GM10847 (cell line): ENCODE data around the gene TUBG2.

Experiments
- POLR2A ChIP-seq: IDR thresholded peaks from 2 replicates; pipeline ENCODE4 v1.6.1; 2011; ENCODE audit not compliant: insufficient read length; ENCODE audit errors: extremely low read depth

Gene TUBG2

DNA sequence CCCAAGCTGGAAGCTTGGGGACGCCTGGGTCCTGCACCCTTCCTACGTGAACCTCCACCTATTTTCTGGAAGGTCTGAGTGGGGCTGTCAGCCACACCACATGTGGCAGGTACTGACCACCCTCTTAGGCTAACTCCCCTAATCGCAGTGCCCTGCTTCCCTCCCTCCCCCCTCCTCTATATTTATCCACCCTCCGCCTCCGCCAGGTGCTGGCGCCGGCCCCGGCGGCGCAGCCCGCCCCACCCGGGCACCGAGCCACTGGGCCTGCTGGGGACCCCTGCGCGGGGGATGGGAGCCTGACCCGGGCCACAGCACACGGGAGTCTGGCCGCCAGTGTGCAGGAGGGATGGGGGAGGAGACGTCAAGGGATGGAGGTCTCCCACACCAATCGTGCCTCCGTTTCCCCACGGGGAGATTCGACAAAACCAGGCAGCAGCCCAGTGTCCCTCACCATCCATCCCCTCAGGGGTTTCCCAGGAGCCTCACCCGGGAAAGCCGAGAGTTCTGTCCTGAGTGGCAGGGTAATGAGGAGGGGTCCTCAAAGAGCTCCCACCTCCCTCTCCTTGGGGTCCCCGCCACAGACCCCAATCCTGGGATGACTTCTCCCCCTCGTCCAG is 16.4 kb downstream of the TUBG2 start:
- no peak for TF ChIP-seq POLR2A

DNA sequence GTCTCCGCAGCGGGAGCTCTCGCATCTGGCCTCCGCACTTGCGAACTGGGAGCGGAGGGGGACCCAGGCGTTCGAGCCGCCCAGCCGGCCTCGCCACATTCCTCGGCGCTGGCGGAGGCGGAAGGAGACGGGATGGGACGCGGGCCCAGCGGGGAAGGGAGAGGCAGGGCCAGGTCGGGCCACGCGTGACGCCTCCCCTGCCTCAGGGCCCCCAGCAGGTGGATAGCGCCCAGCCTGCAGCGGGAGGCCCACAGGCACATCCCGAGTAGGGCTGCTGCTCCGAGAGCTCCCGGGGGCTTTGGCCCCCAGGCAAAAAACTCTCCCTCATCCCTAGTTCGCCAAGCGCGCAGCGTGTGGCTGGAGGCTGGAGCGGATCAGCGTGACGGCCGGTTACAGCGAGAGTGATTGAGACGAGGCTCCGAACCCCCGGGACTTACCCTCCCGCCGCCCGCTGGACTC is 16.9 kb downstream of the TUBG2 start:
- no peak for TF ChIP-seq POLR2A

DNA sequence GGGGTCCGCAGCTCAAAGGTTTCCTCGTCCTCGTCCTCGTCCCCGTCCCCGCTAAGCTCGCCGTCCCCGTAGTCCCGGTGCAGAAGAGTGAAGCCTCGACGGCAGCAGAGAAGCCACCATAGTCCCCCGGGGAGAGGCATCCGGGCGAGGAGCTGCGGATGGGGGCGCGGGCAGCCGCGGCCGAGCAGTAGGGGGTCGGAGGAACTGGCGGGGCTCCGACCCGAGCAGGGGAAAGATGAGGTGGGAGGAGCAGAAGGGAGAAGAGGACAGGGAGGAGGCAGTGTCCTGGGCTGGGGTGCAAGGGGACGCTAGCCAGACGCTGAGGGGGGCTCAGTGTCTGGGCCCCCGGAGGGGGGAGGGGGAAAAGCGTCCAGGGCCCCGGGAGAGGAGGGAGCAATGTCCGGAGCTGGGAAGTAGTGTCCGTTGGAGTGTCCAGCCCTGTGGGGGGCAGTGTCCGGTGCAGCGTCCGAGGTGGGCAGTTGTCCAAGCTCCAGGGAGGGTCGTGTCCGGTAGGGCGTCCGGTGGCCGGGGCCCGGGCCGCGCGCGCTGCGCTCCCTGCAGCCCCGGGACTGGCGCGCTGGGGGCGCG is 17.4 kb downstream of the TUBG2 start, which contains the start of gene PLEKHH3:
Gene PLEKHH3, minus strand, starts transcription at position 571 of the 588 bp plus-strand sequence. Its CDS starts 431 bp downstream, at position 140.
- peak; percentile 64 for TF ChIP-seq POLR2A

DNA sequence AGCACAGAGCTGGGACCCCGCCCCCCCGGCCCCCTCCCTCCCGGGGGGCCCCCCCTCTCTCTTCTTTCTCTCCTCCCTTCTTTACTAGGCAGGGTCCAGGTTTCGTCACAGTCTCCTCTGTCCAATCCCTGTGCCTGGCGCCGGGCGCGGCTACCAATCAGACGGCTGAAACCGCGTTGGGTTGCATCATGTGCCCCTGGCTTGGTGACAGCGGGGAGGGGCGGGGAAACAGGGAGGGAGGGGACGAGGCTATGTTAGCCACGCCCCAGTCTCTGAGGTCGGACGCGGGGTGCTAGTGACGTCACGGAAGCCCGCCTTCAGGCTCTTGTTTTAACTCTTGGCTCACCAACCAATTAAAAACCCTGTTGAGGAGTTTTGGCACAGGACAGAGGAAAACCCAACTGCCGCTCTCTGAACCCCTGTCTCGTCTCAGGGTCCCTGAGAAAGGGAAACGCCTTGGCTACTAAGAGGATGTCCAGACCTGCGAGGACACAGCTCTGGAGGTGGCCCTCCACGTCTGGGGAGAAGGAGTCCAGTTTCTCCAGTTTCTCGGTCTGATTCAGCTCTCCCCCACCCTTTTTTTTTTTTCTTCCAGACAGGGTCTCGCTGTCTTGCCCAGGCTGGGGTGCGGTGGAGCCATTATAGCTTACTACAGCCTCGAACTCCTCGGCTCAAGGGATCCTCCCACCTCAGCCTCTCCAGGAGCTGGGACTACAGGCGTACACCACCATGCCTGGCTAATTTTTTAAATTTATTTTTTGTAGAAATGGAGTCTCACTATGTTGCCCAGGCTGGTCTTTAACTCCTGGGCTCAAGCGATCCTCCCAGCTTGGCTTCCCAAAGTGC is 18.2 kb downstream of the TUBG2 start:
- peak; percentile 7 for TF ChIP-seq POLR2A

DNA sequence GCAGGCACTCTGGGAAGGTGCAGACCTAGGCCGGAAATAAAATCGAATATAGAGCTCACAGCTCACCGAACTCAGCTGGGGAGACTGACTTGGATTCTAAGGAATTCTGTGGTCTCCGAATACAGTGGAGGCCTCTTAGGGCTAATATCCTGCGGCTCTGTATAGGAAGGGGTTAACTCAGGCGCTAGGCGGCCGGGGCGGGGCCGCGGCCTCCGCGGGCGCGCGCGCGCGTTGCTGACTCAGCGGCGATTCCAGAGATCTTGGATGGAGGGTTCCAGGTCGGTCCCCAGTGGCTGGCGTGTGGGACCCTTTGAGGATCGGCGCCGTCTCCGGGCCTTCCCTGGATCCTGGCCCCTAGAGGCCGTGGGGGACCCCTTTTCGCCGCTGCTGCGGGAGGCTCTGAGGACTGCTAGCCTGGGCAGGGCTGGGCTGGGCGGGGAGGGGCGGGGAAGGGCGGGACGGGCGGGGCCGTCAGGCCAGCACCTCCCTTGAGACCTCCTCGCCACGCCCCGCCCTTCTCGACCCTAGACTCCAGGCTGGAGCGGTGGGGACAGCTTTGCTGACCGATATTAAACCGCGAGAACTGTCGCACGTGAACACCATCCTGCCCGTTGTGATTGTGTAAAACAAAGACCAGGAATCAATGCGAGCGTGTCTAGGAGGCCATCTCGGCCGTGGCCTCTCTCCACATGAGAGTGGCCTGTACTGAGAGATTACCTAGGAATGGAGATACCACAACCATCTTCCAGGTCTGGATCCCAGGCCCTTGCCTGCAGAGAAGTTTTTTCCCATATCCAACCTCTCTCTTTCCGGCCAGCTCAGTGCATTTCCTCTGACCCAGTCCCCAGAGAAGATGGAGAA is 19.1 kb downstream of the TUBG2 start:
- peak; percentile 53 for TF ChIP-seq POLR2A

DNA sequence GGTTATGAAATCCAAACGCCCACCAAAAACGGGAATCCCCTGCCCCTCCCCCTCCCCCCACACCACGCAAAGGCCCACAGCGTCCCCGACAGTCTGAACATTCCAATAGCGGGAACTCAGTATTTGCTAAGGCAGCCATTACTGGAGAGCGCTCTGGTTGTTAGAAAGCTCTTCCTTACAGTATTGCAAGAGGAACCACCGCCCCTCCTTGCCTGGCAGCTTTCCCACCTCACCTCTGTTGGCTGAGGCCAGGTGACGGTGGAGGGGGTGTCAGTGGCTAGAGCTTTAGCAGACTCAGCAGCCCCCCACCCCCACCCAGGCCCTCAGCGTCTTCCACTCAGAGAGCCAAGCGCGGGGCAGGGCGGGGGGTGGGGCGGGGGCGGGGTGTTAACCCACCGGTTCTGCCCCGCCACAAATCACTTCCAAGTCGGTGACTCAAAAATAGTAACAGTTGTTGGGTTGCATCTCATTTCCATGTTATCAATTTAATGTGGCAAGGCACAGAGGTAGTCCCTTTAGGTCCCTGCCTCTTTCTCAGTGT is 19.9 kb downstream of the TUBG2 start:
- no peak for TF ChIP-seq POLR2A

DNA sequence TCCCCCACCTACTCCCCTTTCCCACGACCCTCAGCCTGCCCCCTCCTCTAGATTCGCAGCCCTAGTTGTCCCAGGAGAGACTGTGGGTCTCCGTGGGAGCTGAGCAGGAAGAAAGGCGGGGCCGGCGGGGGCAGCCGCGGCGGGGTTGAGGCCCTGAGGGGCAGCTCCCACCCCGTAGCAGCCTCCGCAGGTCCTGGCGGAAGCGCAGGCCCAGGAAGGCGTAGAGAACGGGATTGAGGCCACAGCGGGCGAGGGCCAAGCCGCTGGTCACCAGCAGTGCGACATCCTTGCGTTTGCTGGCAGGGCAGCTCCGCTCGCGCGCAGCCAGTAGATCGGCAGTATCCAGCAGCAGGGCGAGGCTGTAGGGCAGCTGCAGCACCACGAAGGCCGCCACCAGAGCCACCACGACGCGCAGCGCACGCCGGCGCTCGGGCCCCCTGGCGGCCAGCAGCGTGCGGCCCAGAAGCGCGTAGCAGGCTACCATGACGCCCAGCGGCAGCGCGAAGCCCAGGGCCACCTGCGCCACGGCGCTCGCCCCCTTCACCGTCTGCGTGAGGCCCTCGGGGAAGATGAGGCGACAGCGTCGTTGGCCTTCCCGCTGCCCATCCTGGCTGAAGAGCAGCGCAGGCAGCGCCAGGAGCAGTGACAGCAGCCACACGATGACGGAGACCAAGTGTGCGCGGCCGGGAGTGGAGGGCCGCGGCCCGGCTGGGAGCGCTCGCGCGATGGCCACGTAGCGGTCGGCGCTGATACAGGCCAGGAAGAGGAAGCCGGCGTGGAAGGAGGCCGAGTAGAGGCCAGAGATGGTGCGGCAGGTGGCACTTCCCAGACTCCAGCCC is 20.6 kb downstream of the TUBG2 start:
- no peak for TF ChIP-seq POLR2A

DNA sequence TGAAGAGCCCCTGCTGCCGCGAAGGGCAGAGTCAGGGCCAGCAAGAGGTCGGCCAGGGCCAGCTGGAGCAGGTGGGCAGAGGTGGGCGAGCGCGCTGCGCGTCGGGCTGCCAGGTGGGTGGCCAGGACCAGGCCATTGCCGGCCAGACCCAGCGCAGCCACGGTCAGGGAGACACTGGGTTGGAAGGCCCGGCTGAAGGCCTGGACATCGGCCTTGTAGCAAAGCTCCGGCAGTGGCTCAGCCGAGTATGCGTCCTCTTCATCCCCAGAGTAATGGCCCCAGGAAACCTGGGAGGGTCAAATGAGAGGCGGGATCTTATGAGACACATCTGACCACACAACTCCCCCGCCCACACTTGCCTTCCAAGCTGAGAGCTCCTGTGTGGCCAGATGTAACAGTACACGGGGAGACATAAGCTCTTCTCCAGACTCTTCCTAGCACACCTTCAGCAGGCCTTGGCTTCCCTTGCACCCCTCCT is 21.3 kb downstream of the TUBG2 start:
- no peak for TF ChIP-seq POLR2A

DNA sequence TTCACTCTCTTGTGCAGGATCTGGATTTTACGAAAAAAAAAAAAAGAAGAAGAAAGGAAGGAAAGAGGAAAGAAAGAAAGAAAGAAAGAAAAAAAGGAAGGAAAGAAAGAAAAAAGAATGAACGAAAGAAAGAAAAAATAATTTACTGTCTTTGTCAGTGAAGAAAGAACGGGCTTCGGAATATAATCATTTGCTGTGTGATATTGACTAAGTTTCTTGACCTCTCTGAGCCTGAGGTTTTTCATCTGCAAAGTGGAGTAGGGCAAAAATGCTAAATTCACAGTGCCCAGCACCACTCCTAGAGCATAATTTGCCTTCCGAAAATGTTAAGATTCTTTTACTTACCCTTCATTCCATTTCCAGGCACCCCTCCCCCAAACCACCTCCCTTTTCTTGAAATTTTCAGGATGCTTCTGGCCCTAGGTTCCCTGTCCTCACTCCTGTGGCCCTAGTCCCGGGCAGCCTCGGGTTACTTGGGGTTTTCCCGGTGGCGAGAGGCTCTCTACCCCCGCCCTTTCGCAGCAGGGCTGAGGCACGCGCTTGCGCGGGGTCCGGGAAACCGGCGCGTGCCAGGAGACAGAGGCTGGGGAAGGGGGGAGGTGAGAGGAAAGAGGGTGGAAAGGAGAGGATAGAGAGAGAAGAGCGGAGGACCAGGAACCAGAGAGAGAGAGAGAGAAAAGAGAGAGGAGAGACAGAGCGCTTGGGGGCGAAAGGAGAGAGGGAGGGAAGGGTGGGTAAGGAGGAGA is 23.1 kb downstream of the TUBG2 start, which contains the start of gene CNTNAP1:
Gene CNTNAP1, plus strand, starts transcription at position 556 of the 746 bp plus-strand sequence. CDS start 299 bp downstream, outside the sequence.
- no peak for TF ChIP-seq POLR2A

DNA sequence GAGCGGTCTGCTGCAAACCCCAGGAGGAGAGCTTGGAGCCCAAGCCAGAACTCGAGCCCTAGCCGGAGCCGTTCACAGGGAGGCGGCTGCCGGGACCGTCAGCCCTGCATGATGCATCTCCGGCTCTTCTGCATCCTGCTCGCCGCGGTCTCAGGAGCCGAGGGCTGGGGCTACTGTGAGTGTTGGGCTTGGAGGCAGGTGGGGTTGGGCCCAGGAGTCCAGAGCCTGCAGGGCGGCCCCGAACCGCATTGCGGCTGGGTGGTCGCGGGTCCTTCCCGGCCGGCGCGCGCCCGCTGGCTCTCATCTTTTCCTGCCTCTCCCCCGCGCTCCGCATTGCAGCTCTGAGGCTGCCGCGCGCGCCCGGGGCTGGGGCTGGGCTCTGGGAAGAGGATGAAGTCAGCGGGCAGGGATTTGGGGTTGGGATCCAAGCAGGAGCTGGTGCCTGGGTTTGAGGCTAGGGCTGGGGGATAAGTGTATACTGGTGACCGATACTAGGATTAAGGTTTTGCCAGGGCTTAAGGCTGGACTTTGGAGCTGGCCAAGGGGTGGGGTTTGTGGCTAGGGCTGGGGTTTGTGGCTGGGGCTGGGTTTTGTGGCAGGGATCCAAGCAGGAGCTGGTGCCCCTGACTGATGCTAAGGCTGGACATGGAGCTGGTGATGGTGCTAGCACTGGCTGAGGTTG is 23.8 kb downstream of the TUBG2 start:
- peak; percentile 18 for TF ChIP-seq POLR2A

DNA sequence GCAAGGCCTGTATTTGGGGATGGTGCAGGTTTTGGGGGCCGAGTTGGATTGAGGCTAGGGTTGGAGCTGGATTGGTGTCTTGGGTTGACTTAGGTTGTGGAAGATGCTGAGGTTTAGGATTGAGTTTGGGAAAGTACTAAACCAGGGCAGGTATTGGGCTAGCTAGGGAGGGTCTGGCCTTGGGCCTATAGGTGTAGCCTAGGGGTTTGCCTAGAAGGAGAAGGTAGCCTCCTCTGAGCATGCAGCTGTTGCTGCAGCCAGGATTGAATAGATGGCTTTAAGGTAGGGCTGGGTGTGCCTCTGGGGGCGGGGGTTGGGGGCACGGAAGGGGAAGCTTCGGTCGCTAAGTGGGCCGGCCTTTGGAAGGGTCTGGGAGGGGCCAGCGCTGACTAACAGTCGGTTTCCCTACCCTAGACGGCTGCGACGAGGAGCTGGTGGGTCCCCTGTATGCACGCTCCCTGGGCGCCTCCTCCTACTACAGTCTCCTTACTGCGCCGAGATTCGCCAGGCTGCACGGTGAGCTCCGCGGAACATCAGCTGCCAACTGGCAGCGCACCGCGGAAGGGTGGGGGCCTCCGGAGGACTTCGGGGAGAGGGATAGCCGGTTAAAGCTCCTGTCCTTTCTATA is 24.4 kb downstream of the TUBG2 start:
- TF ChIP-seq POLR2A = no peak
